Bronchial epithelial cell (primary cell): ENCODE data around the gene PTK7. TPM values are rescaled to one million over a fixed set of nuclear protein-coding genes. Genes with fewer than 3 reads are reported as not detected.

Experiments used
- DNase-seq: peaks from one replicate; pipeline ENCODE4 v3.0.0-alpha.2; 2010; ENCODE audit warnings: low read depth
- FAIRE-seq: peaks from 2 replicates; lab custom pipeline; 2011; peaks lifted over from hg19 to GRCh38; lab: Jason Lieb, UNC
- H3K27me3 ChIP-seq: 2 replicates; pipeline ENCODE4 v1.5.1; 2011; ENCODE audit warnings: low read length; ENCODE audit not compliant: control insufficient read depth, insufficient read depth
- H3K36me3 ChIP-seq: 2 replicates; pipeline ENCODE4 v1.5.1; 2011; ENCODE audit warnings: low read length; ENCODE audit not compliant: control insufficient read depth, insufficient read depth
- H3K4me3 ChIP-seq: 2 replicates; pipeline ENCODE4 v1.5.1; 2011; ENCODE audit warnings: mild to moderate bottlenecking, low read depth, low read length, control low read depth
- CTCF ChIP-seq: IDR thresholded peaks from 2 replicates; pipeline ENCODE4 v1.5.1; 2011; ENCODE audit warnings: mild to moderate bottlenecking, moderate library complexity, low read length, control low read depth, inconsistent platforms; ENCODE audit not compliant: insufficient read depth, severe bottlenecking
- total RNA-seq: library from RNA; depleted of rRNA; stranded (reverse); fragments of >200 nt; gene quantifications from 2 replicates; pipeline ENCODE4 v1.2.1, GENCODE V29; 2014

The PTK7 gene
- total RNA-seq, 1 donor from 2014 or later: 53.2 TPM

GRCh38 chr6:43034190-43034525, 42.0 kb upstream of the PTK7 start:
- Histone ChIP-seq H3K36me3 (peaks cover 18% of the 10 kb centered on the region), H3K4me3 (no peak overlapping the region), H3K27me3 (no peaks in the 10 kb centered on the region)
- FAIRE-seq (no peak), DNase-seq (no peak)
- TF ChIP-seq CTCF: no peak

- Histone ChIP-seq H3K4me3 (no peak overlapping the region), H3K27me3 (no peaks in the 10 kb centered on the region), H3K36me3 (peaks cover 19% of the 10 kb centered on the region)
- FAIRE-seq (no peak), DNase-seq (no peak)
- no peak for TF ChIP-seq CTCF
These were observed 40.5 kb upstream of the PTK7 start for GRCh38 chr6:43035495-43036194.

- FAIRE-seq: no peak
- H3K36me3 ChIP-seq: peaks cover 22% of the 10 kb centered on the region
These were observed 39.4 kb upstream of the PTK7 start for GRCh38 chr6:43036712-43037111.

GRCh38 chr6:43037197-43037596, 38.9 kb upstream of the PTK7 start:
- peak; percentile 62 for FAIRE-seq
- H3K36me3 ChIP-seq: peaks cover 22% of the 10 kb centered on the region

More at GRCh38 chr6:43036712-43037111, 39.4 kb upstream of the PTK7 start:
- H3K4me3 ChIP-seq: no peak overlapping the region
- TF ChIP-seq CTCF: no peak
- DNase-seq: no peak
- no peaks in the 10 kb centered on the region for H3K27me3 ChIP-seq

GRCh38 chr6:43037706-43038105, 38.4 kb upstream of the PTK7 start:
- peaks cover 21% of the 10 kb centered on the region for H3K36me3 ChIP-seq

More at GRCh38 chr6:43037197-43037596, 38.9 kb upstream of the PTK7 start:
- no peak for TF ChIP-seq CTCF
- no peak for DNase-seq
- H3K4me3 ChIP-seq: no peak overlapping the region
- H3K27me3 ChIP-seq: no peaks in the 10 kb centered on the region

More at GRCh38 chr6:43037706-43038105, 38.4 kb upstream of the PTK7 start:
- no peak for TF ChIP-seq CTCF
- FAIRE-seq (no peak), DNase-seq (no peak)
- H3K4me3 ChIP-seq: no peak overlapping the region
- H3K27me3 ChIP-seq: no peaks in the 10 kb centered on the region
